ENCODE data around the gene RAB37.
A peak's percentile ranks its signal among the peaks of the same experiment; 100 is the strongest.

RAB37 gene

GRCh38 chr17:74769856-74770497, 32.9 kb downstream of the RAB37 start:
- Mint-ChIP-seq H3K4me3 (no peak overlapping the region), H3K36me3 (ENCODE audit: low read depth) (peaks cover 35% of the 10 kb centered on the region), H3K27me3 (ENCODE audit: low read depth, poor library complexity) (no peaks in the 10 kb centered on the region), H3K27ac (no peak overlapping the region), H3K4me1 (peaks cover 29% of the 10 kb centered on the region), H3K9me3 (no peaks in the 10 kb centered on the region)
- DNase-seq = no peak
- no peak for TF ChIP-seq CTCF (IDR thresholded peaks at IDR 0.05)

DNA sequence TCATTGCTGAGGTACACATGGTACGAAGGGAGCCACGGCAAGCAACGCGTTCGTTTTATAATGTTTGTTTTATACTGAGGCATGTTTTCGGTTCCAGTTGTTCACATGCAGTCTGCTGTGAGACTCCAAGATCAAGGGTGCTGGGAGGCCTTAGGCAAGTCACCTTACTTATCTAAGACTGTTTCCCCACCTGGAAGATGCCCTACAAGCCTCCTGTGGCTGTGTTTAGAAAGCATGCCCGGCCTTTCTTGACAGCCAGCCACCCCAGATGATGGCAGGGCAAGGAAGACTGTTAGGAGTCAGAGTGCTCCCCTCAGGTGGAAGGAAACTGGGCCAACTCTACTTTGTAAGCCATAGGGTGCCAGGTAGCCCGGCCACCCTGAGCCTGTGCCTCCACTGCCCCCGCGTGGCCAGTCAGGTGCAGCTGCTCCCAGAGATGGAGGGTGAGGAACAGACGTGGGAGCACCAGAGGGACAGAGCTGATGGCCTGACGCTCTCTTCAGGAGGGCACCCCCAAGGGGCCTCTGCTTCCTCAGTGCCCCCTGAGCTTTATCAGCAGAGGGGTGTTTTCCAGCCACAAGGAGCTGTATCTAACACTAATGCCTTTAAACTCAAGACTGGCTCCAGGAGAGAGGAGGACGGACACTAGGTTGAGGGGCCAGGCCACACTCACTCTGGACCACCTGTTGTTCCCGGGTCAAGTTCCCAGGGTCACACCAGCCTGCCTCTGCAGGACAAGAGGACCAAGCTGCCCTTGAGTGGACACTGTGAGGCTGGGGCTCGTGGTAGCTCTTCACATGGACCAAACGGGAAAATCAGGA, 33.7 kb downstream of the RAB37 start:
- H3K27me3 Mint-ChIP-seq (ENCODE audit: low read depth, poor library complexity) = no peaks in the 10 kb centered on the region
- H3K4me1 Mint-ChIP-seq = peaks cover 30% of the 10 kb centered on the region
- no peak overlapping the region for H3K4me3 Mint-ChIP-seq
- no peaks in the 10 kb centered on the region for H3K9me3 Mint-ChIP-seq
- peaks cover 36% of the 10 kb centered on the region for H3K36me3 Mint-ChIP-seq (ENCODE audit: low read depth)
- peak overlapping the region; percentile 84 for H3K27ac Mint-ChIP-seq
- TF ChIP-seq CTCF (IDR thresholded peaks at IDR 0.05) = peak; percentile 77
- DNase-seq = peak; percentile 76

- no peak overlapping the region for H3K4me3 Mint-ChIP-seq
- no peaks in the 10 kb centered on the region for H3K9me3 Mint-ChIP-seq
- H3K27ac Mint-ChIP-seq = peak overlapping the region; percentile 25
- no peaks in the 10 kb centered on the region for H3K27me3 Mint-ChIP-seq (ENCODE audit: low read depth, poor library complexity)
- TF ChIP-seq CTCF (IDR thresholded peaks at IDR 0.05) = no peak
- H3K36me3 Mint-ChIP-seq (ENCODE audit: low read depth) = peaks cover 40% of the 10 kb centered on the region
- no peak for DNase-seq
- peaks cover 33% of the 10 kb centered on the region for H3K4me1 Mint-ChIP-seq
Measured at GRCh38 chr17:74771319-74771914, 34.4 kb downstream of the RAB37 start.

DNA sequence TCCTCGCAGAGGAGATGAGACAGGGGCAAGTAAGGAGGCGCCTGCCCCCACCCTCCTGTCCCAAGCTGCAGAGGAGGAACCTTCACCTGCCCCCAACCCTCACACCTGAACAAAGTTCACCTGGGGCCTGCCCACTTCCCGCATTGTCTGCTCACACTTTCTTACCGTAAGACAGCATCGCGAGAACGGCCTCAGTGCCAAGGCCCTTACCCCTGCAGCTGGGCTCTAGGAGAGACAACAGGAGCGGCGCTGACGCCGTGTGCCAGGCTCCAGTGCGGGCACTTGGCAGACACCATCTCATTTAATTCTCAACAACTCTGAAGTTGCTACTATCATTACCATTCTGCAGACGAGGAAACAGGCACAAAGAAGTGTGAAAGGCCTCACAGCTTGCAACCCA, 35.0 kb downstream of the RAB37 start:
- Mint-ChIP-seq H3K4me3 (no peak overlapping the region), H3K27ac (peak overlapping the region; percentile 25), H3K4me1 (peaks cover 34% of the 10 kb centered on the region), H3K27me3 (ENCODE audit: low read depth, poor library complexity) (no peaks in the 10 kb centered on the region), H3K9me3 (no peaks in the 10 kb centered on the region), H3K36me3 (ENCODE audit: low read depth) (peaks cover 36% of the 10 kb centered on the region)
- DNase-seq = no peak
- TF ChIP-seq CTCF (IDR thresholded peaks at IDR 0.05) = no peak

GRCh38 chr17:74773414-74773813, 36.4 kb downstream of the RAB37 start:
- H3K36me3 Mint-ChIP-seq (ENCODE audit: low read depth) = peaks cover 33% of the 10 kb centered on the region
- no peaks in the 10 kb centered on the region for H3K9me3 Mint-ChIP-seq
- no peak for DNase-seq
- H3K27ac Mint-ChIP-seq = peak overlapping the region; percentile 36
- peak overlapping the region; percentile 70 for H3K4me3 Mint-ChIP-seq
- TF ChIP-seq CTCF (IDR thresholded peaks at IDR 0.05) = no peak
- no peaks in the 10 kb centered on the region for H3K27me3 Mint-ChIP-seq (ENCODE audit: low read depth, poor library complexity)
- peaks cover 42% of the 10 kb centered on the region for H3K4me1 Mint-ChIP-seq
